DOHH2 (cell line): ENCODE results near the gene DNM1L.

Experiments
- H3F3A ChIP-seq: fragments of 200-600 bp; sonication (generic), shearing (Covaris generic); 2 replicates; pipeline ENCODE4 v1.6.0; 2016; ENCODE audit warnings: antibody characterized with exemption, mild to moderate bottlenecking; ENCODE audit not compliant: control insufficient read depth, insufficient read depth
- H3K27ac ChIP-seq: fragments of 200-600 bp; sonication (generic); 2 replicates; pipeline ENCODE4 v1.5.1; 2014; ENCODE audit warnings: low read depth, mild to moderate bottlenecking, low read length, moderate library complexity
- H3K27me3 ChIP-seq: fragments of 200-600 bp; sonication (generic); 2 replicates; pipeline ENCODE4 v1.6.1; 2014; ENCODE audit warnings: mild to moderate bottlenecking, low read length, mixed read lengths; ENCODE audit not compliant: control insufficient read depth
- H3K36me3 ChIP-seq: fragments of 200-600 bp; sonication (generic); 2 replicates; pipeline ENCODE4 v1.6.1; 2014; ENCODE audit warnings: mild to moderate bottlenecking, low read length, moderate library complexity, mixed read lengths; ENCODE audit not compliant: control insufficient read depth
- H3K4me1 ChIP-seq: fragments of 200-600 bp; sonication (generic); 2 replicates; pipeline ENCODE4 v1.6.1; 2014; ENCODE audit warnings: mild to moderate bottlenecking, low read length, mixed read lengths; ENCODE audit not compliant: control insufficient read depth
- H3K4me2 ChIP-seq: fragments of 200-600 bp; sonication (generic); 2 replicates; pipeline ENCODE4 v1.6.0; 2014; ENCODE audit warnings: mild to moderate bottlenecking, low read length, moderate library complexity
- H3K4me3 ChIP-seq: fragments of 200-600 bp; sonication (generic); 2 replicates; pipeline ENCODE4 v1.5.1; 2014; ENCODE audit warnings: mild to moderate bottlenecking, low read length, mixed read lengths
- H3K79me2 ChIP-seq: fragments of 200-600 bp; sonication (generic); 2 replicates; pipeline ENCODE4 v1.6.1; 2014; ENCODE audit warnings: mild to moderate bottlenecking, low read length, mixed read lengths; ENCODE audit not compliant: control insufficient read depth
- H3K9me2 ChIP-seq: fragments of 200-600 bp; sonication (generic); replicated peaks from 2 replicates; pipeline ENCODE4 v1.6.1; 2014; ENCODE audit warnings: mild to moderate bottlenecking, low read length, mixed read lengths; ENCODE audit not compliant: control insufficient read depth
- H3K9me3 ChIP-seq: fragments of 200-600 bp; sonication (generic); 2 replicates; pipeline ENCODE4 v1.6.1; 2014; ENCODE audit warnings: antibody characterized with exemption, low read length, mixed read lengths; ENCODE audit not compliant: control insufficient read depth, insufficient read depth
- H4K20me1 ChIP-seq: fragments of 200-600 bp; sonication (generic); 2 replicates; pipeline ENCODE4 v1.6.0; 2014; ENCODE audit warnings: low read depth, mild to moderate bottlenecking, antibody characterized with exemption, low read length, moderate library complexity; ENCODE audit not compliant: control insufficient read depth, insufficient read depth
- EZH2phosphoT487 ChIP-seq: fragments of 200-600 bp; sonication (generic); IDR thresholded peaks from 2 replicates; pipeline ENCODE4 v1.6.1; 2017; ENCODE audit warnings: borderline replicate concordance, mild to moderate bottlenecking, antibody characterized with exemption, low read length, moderate library complexity, mixed read lengths
- TF ChIP-seq, protein P1 (sequence below): fragments of 200-600 bp; sonication (generic); IDR thresholded peaks from one replicate; pipeline ENCODE4 v1.5.1; 2014; ENCODE audit warnings: antibody characterized with exemption, mild to moderate bottlenecking, low read depth, low read length; ENCODE audit not compliant: poor library complexity, severe bottlenecking

The DNM1L gene

DNA sequence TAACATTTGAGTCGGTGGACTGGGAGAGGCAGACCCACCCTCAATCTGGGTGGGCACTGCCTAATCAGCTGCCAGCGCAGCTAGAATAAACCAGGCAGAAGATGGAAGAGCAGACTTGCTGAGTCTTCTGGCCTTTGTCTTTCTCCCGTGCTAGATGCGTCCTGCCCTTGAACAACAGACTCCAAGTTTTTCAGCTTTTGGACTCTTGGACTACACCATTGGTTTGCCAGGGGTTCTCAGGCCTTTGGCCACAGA lies 27.2 kb upstream of the DNM1L start:
- Histone ChIP-seq H3K9me3 (no peaks in the 10 kb centered on the region), H3K4me2 (no peak overlapping the region), H3K27ac (no peak overlapping the region), H3K36me3 (no peaks in the 10 kb centered on the region), H3K27me3 (no peaks in the 10 kb centered on the region), H3K4me3 (no peak overlapping the region), H3F3A (no peaks in the 10 kb centered on the region), H4K20me1 (no peaks in the 10 kb centered on the region), H3K4me1 (no peaks in the 10 kb centered on the region), H3K79me2 (no peaks in the 10 kb centered on the region), H3K9me2 (no peaks in the 10 kb centered on the region)
- TF ChIP-seq EZH2phosphoT487, result no peak
- TF ChIP-seq, protein P1, sequence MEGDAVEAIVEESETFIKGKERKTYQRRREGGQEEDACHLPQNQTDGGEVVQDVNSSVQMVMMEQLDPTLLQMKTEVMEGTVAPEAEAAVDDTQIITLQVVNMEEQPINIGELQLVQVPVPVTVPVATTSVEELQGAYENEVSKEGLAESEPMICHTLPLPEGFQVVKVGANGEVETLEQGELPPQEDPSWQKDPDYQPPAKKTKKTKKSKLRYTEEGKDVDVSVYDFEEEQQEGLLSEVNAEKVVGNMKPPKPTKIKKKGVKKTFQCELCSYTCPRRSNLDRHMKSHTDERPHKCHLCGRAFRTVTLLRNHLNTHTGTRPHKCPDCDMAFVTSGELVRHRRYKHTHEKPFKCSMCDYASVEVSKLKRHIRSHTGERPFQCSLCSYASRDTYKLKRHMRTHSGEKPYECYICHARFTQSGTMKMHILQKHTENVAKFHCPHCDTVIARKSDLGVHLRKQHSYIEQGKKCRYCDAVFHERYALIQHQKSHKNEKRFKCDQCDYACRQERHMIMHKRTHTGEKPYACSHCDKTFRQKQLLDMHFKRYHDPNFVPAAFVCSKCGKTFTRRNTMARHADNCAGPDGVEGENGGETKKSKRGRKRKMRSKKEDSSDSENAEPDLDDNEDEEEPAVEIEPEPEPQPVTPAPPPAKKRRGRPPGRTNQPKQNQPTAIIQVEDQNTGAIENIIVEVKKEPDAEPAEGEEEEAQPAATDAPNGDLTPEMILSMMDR, result no peak

DNA sequence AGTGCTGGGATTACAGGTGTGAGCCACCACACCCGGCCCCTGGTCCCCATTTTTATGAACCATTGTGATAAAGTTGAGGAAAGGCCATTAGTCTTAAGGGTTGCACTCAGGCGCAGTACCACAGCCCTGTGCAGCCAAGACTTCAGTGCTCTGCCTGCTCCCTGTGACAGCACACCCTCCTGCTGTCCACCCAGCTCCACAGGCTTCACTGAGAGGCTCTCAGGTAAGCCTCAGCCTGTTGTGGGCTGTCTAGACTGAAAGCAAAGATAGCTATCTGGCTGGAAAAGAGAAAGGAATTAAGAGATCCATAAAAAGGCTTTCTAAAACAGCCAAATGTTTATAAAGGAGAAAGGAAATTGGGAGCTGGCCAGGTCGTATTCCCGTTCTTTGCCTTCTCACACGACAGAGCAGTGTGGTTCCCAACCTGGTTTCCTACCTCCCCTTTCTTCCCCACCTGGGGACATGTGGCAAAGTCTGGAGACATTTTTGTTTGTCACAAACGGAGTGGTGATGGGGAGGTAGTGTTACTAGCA lies 19.1 kb upstream of the DNM1L start:
- Histone ChIP-seq H3K9me2 (no peaks in the 10 kb centered on the region), H3F3A (no peaks in the 10 kb centered on the region), H3K4me2 (no peak overlapping the region), H3K79me2 (no peaks in the 10 kb centered on the region), H3K27me3 (no peaks in the 10 kb centered on the region), H3K4me3 (no peak overlapping the region), H3K36me3 (no peaks in the 10 kb centered on the region), H4K20me1 (no peaks in the 10 kb centered on the region), H3K4me1 (peaks cover 4% of the 10 kb centered on the region; the same call in 1 of the 2 replicates), H3K9me3 (no peaks in the 10 kb centered on the region), H3K27ac (no peak overlapping the region)
- TF ChIP-seq, protein P1, result no peak
- TF ChIP-seq EZH2phosphoT487, result no peak

DNA sequence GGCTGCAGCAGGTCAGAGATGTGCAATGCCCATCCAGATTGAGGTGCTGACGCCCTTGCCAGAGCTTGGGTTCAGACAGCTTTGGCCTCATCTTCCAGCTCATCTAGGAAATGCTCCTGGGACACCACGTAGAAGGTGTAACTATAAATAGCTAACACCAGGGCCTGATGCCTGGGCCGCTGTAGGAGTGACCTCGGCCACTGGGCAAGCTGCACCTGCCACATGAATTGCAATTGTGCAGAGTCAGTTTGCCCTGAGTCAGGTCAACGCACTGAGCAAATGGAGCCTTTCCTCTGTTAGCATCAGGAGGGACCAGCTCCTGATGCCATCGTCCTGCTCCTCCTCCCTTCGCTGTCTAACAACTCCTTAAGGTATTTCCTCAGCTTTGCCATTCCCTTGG lies 17.4 kb upstream of the DNM1L start:
- no peaks in the 10 kb centered on the region for H3F3A ChIP-seq
- no peak overlapping the region for H3K4me3 ChIP-seq
- H3K4me2 ChIP-seq, result no peak overlapping the region
- TF ChIP-seq, protein P1, result no peak
- no peak for TF ChIP-seq EZH2phosphoT487
- H3K9me2 ChIP-seq, result no peaks in the 10 kb centered on the region
- H3K36me3 ChIP-seq, result no peaks in the 10 kb centered on the region
- H3K27ac ChIP-seq, result no peak overlapping the region
- no peaks in the 10 kb centered on the region for H3K27me3 ChIP-seq
- H4K20me1 ChIP-seq, result no peaks in the 10 kb centered on the region
- no peaks in the 10 kb centered on the region for H3K9me3 ChIP-seq
- H3K4me1 ChIP-seq, result peaks cover 4% of the 10 kb centered on the region; the same call in 1 of the 2 replicates
- no peaks in the 10 kb centered on the region for H3K79me2 ChIP-seq

DNA sequence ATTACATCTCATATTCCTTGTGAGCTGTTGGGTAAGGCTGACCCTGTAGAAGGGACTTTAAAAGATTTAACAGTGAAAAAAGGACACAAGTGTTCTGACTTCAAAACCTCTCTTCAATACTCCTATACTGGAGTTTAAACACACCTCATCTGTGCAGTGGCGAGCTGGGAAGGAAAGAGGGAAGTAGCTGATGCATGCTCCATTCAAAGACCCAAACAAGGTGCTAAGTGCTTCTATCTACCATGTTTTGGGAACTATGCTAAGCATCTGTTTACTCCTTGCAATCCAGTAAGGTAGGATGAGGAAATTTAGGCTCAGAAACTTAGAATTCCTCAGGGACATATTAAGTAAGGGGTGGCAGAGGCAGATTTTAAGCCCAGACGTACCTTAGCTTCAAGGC lies 16.4 kb upstream of the DNM1L start:
- no peak overlapping the region for H3K27ac ChIP-seq
- H3K4me1 ChIP-seq, result peaks cover 4% of the 10 kb centered on the region; the same call in 1 of the 2 replicates
- H3F3A ChIP-seq, result no peaks in the 10 kb centered on the region
- no peak overlapping the region for H3K4me2 ChIP-seq
- H3K27me3 ChIP-seq, result no peaks in the 10 kb centered on the region
- H3K9me2 ChIP-seq, result no peaks in the 10 kb centered on the region
- H4K20me1 ChIP-seq, result no peaks in the 10 kb centered on the region
- no peak overlapping the region for H3K4me3 ChIP-seq
- no peak for TF ChIP-seq EZH2phosphoT487
- TF ChIP-seq, protein P1, result no peak
- no peaks in the 10 kb centered on the region for H3K9me3 ChIP-seq
- no peaks in the 10 kb centered on the region for H3K79me2 ChIP-seq
- H3K36me3 ChIP-seq, result no peaks in the 10 kb centered on the region
